OCI-LY1 (cell line): ENCODE measurements around the gene DNAJC3.

ENCODE experiments used
- EZH2 ChIP-seq: fragments of 200-600 bp; sonication (generic), shearing (Covaris generic); IDR thresholded peaks from 2 replicates; pipeline ENCODE4 v1.8.0; 2017; ENCODE audit warnings: borderline replicate concordance, mixed run types, mild to moderate bottlenecking, antibody characterized with exemption, low read length, moderate library complexity, mixed read lengths
- TF ChIP-seq, protein P1 (sequence below): fragments of 200-600 bp; sonication (generic), shearing (Covaris generic); IDR thresholded peaks from 2 replicates; pipeline ENCODE4 v1.5.1; 2017; ENCODE audit warnings: mild to moderate bottlenecking, antibody characterized with exemption, low read length, moderate library complexity, mixed read lengths

DNA sequence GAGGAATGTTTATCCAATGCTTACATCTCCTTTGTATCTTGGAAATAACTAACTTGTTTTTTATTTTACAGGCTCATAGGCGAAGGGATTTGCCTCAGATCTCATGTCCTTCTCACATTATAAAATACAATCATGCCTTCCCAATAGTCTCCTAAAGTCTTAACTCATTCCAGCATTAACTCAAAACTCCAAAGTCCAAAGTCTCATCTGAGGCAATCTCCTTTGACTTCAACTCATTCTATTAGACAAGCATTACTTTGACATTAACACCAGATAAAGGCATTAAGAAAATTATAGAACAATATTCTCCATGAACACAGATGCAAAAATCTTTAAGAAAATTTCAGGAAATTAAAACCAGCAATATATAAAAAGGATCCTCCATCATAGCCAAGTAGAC is 137.6 kb downstream of the DNAJC3 start:
- TF ChIP-seq, protein P1, sequence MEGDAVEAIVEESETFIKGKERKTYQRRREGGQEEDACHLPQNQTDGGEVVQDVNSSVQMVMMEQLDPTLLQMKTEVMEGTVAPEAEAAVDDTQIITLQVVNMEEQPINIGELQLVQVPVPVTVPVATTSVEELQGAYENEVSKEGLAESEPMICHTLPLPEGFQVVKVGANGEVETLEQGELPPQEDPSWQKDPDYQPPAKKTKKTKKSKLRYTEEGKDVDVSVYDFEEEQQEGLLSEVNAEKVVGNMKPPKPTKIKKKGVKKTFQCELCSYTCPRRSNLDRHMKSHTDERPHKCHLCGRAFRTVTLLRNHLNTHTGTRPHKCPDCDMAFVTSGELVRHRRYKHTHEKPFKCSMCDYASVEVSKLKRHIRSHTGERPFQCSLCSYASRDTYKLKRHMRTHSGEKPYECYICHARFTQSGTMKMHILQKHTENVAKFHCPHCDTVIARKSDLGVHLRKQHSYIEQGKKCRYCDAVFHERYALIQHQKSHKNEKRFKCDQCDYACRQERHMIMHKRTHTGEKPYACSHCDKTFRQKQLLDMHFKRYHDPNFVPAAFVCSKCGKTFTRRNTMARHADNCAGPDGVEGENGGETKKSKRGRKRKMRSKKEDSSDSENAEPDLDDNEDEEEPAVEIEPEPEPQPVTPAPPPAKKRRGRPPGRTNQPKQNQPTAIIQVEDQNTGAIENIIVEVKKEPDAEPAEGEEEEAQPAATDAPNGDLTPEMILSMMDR = no peak
- no peak for TF ChIP-seq EZH2
